Ureter (tissue), 1 donor: ENCODE results near the gene LIN7B. TPM values are rescaled to one million over a fixed set of nuclear protein-coding genes. Genes with fewer than 3 reads are reported as not detected.
"Not testable (repeated sequence)": the region's sequence is repeated elsewhere in the genome, so short reads cannot be mapped to it uniquely, and the experiment has no call there.

Experiments
- DNase-seq: peaks from one replicate; pipeline ENCODE4 v3.0.0-alpha.2; 2020; ENCODE audit warnings: low spot score
- total RNA-seq: library from RNA; stranded (reverse); gene quantifications from one replicate; pipeline ENCODE4 v1.2.4, GENCODE V29; 2023
- donor health status: DM: yes; HTN: yes; CAD: no.

The LIN7B gene
- total RNA-seq, 1 donor from 2014 or later, result 10.4 TPM

GRCh38 chr19:49142866-49143335 lies 28.7 kb downstream of the LIN7B start:
- DNase-seq, result peak; percentile 88

- peak; percentile 78 for DNase-seq
Measured at GRCh38 chr19:49145573-49146407, 31.6 kb downstream of the LIN7B start.

- not testable (repeated sequence) for DNase-seq
Measured at GRCh38 chr19:49146408-49146770, 32.2 kb downstream of the LIN7B start.

- no peak for DNase-seq
Measured at GRCh38 chr19:49148044-49148682, 34.0 kb downstream of the LIN7B start.

- DNase-seq, result peak; percentile 99
Measured at GRCh38 chr19:49148784-49149651, 34.8 kb downstream of the LIN7B start.

GRCh38 chr19:49149652-49150105 lies 35.5 kb downstream of the LIN7B start:
- peak; percentile 79 for DNase-seq

- peak; percentile 89 for DNase-seq
Measured at GRCh38 chr19:49150106-49150943, 36.2 kb downstream of the LIN7B start.

- DNase-seq, result no peak
Measured at GRCh38 chr19:49150944-49151243, 36.7 kb downstream of the LIN7B start.

- DNase-seq, result peak; percentile 88
Measured at GRCh38 chr19:49151267-49152118, 37.3 kb downstream of the LIN7B start.

- no peak for DNase-seq
Measured at GRCh38 chr19:49152119-49152550, 38.0 kb downstream of the LIN7B start.

- no peak for DNase-seq
Measured at GRCh38 chr19:49153167-49153809, 39.1 kb downstream of the LIN7B start.

- DNase-seq, result no peak
Measured at GRCh38 chr19:49154279-49154678, 40.1 kb downstream of the LIN7B start.

- DNase-seq, result no peak
Measured at GRCh38 chr19:49155005-49155819, 41.0 kb downstream of the LIN7B start, which contains the start of gene HRC. TSS of gene HRC (minus strand) at chr19:49155396. CDS start at chr19:49155237, 159 bp downstream.

GRCh38 chr19:49155820-49156346 lies 41.7 kb downstream of the LIN7B start:
- no peak for DNase-seq

GRCh38 chr19:49157445-49158224 lies 43.5 kb downstream of the LIN7B start, which contains the start of gene TRPM4:
TSS of gene TRPM4 (plus strand) at chr19:49157792. CDS start at chr19:49157867, 75 bp downstream.
- DNase-seq, result peak; percentile 96

GRCh38 chr19:49160450-49161189 lies 46.5 kb downstream of the LIN7B start:
- no peak for DNase-seq

GRCh38 chr19:49161987-49162386 lies 47.8 kb downstream of the LIN7B start:
- no peak for DNase-seq
